Natural killer cell (primary cell): Measurements from ENCODE around the gene TLE1. TPM values are rescaled to one million over a fixed set of nuclear protein-coding genes. Genes with fewer than 3 reads are reported as not detected.

Experiments used
- ATAC-seq, 3 donors: fragments of 150-1000 bp in 2 of 3; fragments of 200-7000 bp in 1 of 3; cut with Tn5 transposase; 1 replicate in 1 of 3; 2 replicates in 2 of 3; pipeline ENCODE4 v1.10.0; 2021; ENCODE audit warnings: mild to moderate bottlenecking in 2 of 3, moderate library complexity in 2 of 3
- DNase-seq, 2 donors: peaks; one replicate each; pipeline versions ENCODE4 v3.0.0 to v3.0.0-alpha.2; 2013 to 2021; ENCODE audit warnings: mixed read lengths in 1 of 2
- H3K27ac ChIP-seq: one replicate; pipeline ENCODE4 v1.5.1; 2013; ENCODE audit warnings: mild to moderate bottlenecking, low read length
- H3K27me3 ChIP-seq: one replicate; pipeline ENCODE4 v1.6.1; 2013; ENCODE audit warnings: low read length; ENCODE audit not compliant: control insufficient read depth, insufficient read depth
- H3K36me3 ChIP-seq: one replicate; pipeline ENCODE4 v1.6.1; 2013; ENCODE audit warnings: low read length; ENCODE audit not compliant: control insufficient read depth, insufficient read depth
- H3K4me1 ChIP-seq: one replicate; pipeline ENCODE4 v1.6.1; 2013; ENCODE audit warnings: low read length; ENCODE audit not compliant: control insufficient read depth, insufficient read depth
- H3K4me3 ChIP-seq: one replicate; pipeline ENCODE4 v1.5.1; 2013; ENCODE audit warnings: low read length
- H3K9me3 ChIP-seq: one replicate; pipeline ENCODE4 v1.6.1; 2013; ENCODE audit warnings: low read length; ENCODE audit not compliant: control insufficient read depth, insufficient read depth
- H3K27ac Mint-ChIP-seq, 2 donors: one replicate each; pipeline ENCODE4 v1.8.0; 2022; ENCODE audit warnings: mild to moderate bottlenecking in 2 of 2, mixed read lengths in 2 of 2, moderate library complexity in 1 of 2
- H3K27me3 Mint-ChIP-seq, 2 donors: one replicate each; pipeline ENCODE4 v1.8.0; 2022; ENCODE audit warnings: low read depth in 2 of 2, mixed read lengths in 2 of 2
- H3K36me3 Mint-ChIP-seq: one replicate; pipeline ENCODE4 v1.8.0; 2022; ENCODE audit warnings: mixed read lengths
- H3K4me1 Mint-ChIP-seq, 2 donors: one replicate each; pipeline ENCODE4 v1.8.0; 2022; ENCODE audit warnings: mixed read lengths in 2 of 2
- H3K4me3 Mint-ChIP-seq: one replicate; pipeline ENCODE4 v1.8.0; 2022; ENCODE audit warnings: mild to moderate bottlenecking, moderate library complexity, mixed read lengths
- H3K9me3 Mint-ChIP-seq, 2 donors: one replicate each; pipeline ENCODE4 v1.8.0; 2022; ENCODE audit warnings: mixed read lengths in 2 of 2
- WGBS: methylation state at CpG from one replicate; pipeline ENCODE4 v1.1.7; 2013; ENCODE audit warnings: missing lambda C conversion rate; ENCODE audit not compliant: insufficient coverage; 5-methylcytosine and 5-hydroxymethylcytosine counted together
- intact Hi-C: fragments of 100-400 bp; cut with micrococcal nuclease; formaldehyde crosslinking; loops from one replicate; pipeline ENCODE4 v1.14.2; 2022
- total RNA-seq, 4 donors: library from RNA; stranded (reverse); fragments of 120-200 nt in 1 of 4; gene quantifications; one replicate each; pipeline versions ENCODE4 v1.2.3 to v1.2.4, GENCODE V29; 2013 to 2022
- TF ChIP-seq, protein P1 (sequence below): fragments of 200-600 bp; IDR thresholded peaks from one replicate; pipeline ENCODE4 v1.8.0; 2022; ENCODE audit warnings: antibody characterized with exemption

Gene TLE1
- total RNA-seq, 3 donors from 2014 or later (not counting 1 experiment from before 2014, with no cell fraction given): 38.8 to 58.9 (median 44.5) TPM

- no peak for DNase-seq
- H3K4me1 Mint-ChIP-seq: peaks cover 19 to 23% of the 10 kb centered on the region in 2 donors
- no peak overlapping the region for H3K4me3 Mint-ChIP-seq
- H3K27me3 Mint-ChIP-seq: peaks cover 7 to 26% of the 10 kb centered on the region in 2 donors
- ATAC-seq: no peak
- Histone ChIP-seq H3K4me1 (no peaks in the 10 kb centered on the region), H3K4me3 (no peak overlapping the region), H3K36me3 (no peaks in the 10 kb centered on the region), H3K27me3 (no peaks in the 10 kb centered on the region), H3K27ac (no peak overlapping the region), H3K9me3 (no peaks in the 10 kb centered on the region)
- TF ChIP-seq, protein P1, sequence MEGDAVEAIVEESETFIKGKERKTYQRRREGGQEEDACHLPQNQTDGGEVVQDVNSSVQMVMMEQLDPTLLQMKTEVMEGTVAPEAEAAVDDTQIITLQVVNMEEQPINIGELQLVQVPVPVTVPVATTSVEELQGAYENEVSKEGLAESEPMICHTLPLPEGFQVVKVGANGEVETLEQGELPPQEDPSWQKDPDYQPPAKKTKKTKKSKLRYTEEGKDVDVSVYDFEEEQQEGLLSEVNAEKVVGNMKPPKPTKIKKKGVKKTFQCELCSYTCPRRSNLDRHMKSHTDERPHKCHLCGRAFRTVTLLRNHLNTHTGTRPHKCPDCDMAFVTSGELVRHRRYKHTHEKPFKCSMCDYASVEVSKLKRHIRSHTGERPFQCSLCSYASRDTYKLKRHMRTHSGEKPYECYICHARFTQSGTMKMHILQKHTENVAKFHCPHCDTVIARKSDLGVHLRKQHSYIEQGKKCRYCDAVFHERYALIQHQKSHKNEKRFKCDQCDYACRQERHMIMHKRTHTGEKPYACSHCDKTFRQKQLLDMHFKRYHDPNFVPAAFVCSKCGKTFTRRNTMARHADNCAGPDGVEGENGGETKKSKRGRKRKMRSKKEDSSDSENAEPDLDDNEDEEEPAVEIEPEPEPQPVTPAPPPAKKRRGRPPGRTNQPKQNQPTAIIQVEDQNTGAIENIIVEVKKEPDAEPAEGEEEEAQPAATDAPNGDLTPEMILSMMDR: no peak
- 100% methylated on average over 2 of the region's 6 CpGs for WGBS
- H3K9me3 Mint-ChIP-seq: no peaks in the 10 kb centered on the region
- H3K36me3 Mint-ChIP-seq: no peaks in the 10 kb centered on the region
- intact Hi-C loops: no loop called here
- H3K27ac Mint-ChIP-seq: no peak overlapping the region
Measured at GRCh38 chr9:81542118-81542889, 147.0 kb downstream of the TLE1 start.

DNA sequence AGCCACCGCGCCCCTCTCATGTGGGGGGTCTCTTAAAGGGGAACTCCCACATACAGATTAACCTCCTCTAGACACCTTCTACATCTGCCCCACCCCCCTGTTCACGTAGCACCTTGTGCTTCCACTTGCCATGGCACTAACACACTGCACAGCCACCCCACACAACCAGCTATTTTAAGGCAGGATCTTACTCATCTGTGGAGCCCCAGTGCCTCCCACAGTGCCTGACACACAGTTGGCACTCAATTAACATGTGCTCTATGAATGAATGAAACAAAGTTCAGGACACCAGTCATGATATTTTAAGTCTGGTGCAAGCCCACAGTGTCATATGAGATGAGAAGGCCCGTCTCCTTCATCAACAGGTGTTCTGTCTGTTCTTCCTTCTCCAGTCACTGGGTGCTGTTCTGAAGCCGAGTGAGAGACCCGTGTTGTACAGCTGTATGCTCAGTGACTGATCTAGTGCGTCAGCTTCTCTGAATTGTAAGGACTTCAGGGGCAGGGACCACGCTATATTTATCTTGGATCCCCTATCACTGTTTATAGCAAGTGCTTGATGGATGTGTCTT, 149.1 kb downstream of the TLE1 start:
- Histone ChIP-seq H3K36me3 (no peaks in the 10 kb centered on the region), H3K27ac (no peak overlapping the region), H3K9me3 (no peaks in the 10 kb centered on the region), H3K27me3 (no peaks in the 10 kb centered on the region), H3K4me1 (no peaks in the 10 kb centered on the region), H3K4me3 (no peak overlapping the region)
- peaks cover 7 to 13% of the 10 kb centered on the region in 2 donors for H3K27me3 Mint-ChIP-seq
- 79% methylated on average over 7 of the region's 8 CpGs for WGBS
- peak overlapping the region; percentile 52 for H3K4me3 Mint-ChIP-seq
- no peaks in the 10 kb centered on the region for H3K9me3 Mint-ChIP-seq
- peaks cover 19 to 23% of the 10 kb centered on the region in 2 donors for H3K4me1 Mint-ChIP-seq
- H3K36me3 Mint-ChIP-seq: no peaks in the 10 kb centered on the region
- DNase-seq: no peak
- no peak for ATAC-seq
- TF ChIP-seq, protein P1: no peak
- H3K27ac Mint-ChIP-seq: no peak overlapping the region
- intact Hi-C loops: no loop called here

- Mint-ChIP-seq H3K4me1 (peaks cover 19 to 23% of the 10 kb centered on the region in 2 donors), H3K36me3 (no peaks in the 10 kb centered on the region), H3K9me3 (no peaks in the 10 kb centered on the region), H3K27me3 (peaks cover 7 to 13% of the 10 kb centered on the region in 2 donors), H3K4me3 (peak overlapping the region; percentile 47), H3K27ac (no peak overlapping the region)
- Histone ChIP-seq H3K27ac (no peak overlapping the region), H3K4me3 (no peak overlapping the region), H3K9me3 (no peaks in the 10 kb centered on the region), H3K36me3 (no peaks in the 10 kb centered on the region), H3K4me1 (no peaks in the 10 kb centered on the region), H3K27me3 (no peaks in the 10 kb centered on the region)
- TF ChIP-seq, protein P1: no peak
- WGBS: no CpG with 5 or more reads among the region's 3 CpGs
- DNase-seq (no peak), ATAC-seq (peak in 2 of 3 donors; percentile 61 to 91)
- intact Hi-C loops: loop anchor here (5.0 kb wide), 1 partner anchor 148 kb away; the partner anchor contains the start of gene TLE1
Measured at GRCh38 chr9:81539317-81539716, 150.0 kb downstream of the TLE1 start.
